ENCODE data around the gene FGFBP1.

The FGFBP1 gene

DNA sequence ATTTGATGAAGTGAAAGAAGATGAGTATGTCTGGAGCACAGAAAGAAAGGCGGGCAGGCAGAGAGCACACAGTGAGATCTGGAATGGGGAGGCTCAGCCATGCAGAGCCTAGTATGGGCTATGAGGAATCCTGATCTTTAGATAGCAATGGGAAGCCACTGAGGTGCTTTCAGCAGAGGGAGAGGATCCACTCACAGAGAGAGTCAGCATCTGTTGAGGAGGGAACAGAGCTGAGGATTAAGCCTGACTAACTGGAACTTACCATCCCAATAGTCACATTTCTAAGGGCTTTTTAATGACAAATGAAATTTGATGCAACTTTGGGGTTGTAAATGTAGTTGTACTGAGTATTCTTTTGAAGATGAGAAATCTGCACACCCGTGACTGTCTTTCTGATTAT lies 45.1 kb upstream of the FGFBP1 start:
- no peaks in the 10 kb centered on the region for H3F3A ChIP-seq (ENCODE audit: insufficient read depth)
- H3K27me3 ChIP-seq (ENCODE audit: low read length) = no peaks in the 10 kb centered on the region
- no peak overlapping the region for H3K4me2 ChIP-seq (ENCODE audit: low read depth, low read length, poor library complexity, severe bottlenecking)
- no peaks in the 10 kb centered on the region for H3K9me2 ChIP-seq (replicated peaks; ENCODE audit: insufficient read depth, low read length)
- no peaks in the 10 kb centered on the region for H3K36me3 ChIP-seq (ENCODE audit: low read length)
- no peak overlapping the region for H2AFZ ChIP-seq (ENCODE audit: low read depth, low read length, severe bottlenecking)
- no peak overlapping the region for H3K9ac ChIP-seq (ENCODE audit: low read length)
- H3K4me3 ChIP-seq (ENCODE audit: insufficient read depth, low read length, poor library complexity, severe bottlenecking) = no peak overlapping the region
- no peaks in the 10 kb centered on the region for H3K79me2 ChIP-seq (ENCODE audit: insufficient read depth, low read length)
- TF ChIP-seq, protein P1, sequence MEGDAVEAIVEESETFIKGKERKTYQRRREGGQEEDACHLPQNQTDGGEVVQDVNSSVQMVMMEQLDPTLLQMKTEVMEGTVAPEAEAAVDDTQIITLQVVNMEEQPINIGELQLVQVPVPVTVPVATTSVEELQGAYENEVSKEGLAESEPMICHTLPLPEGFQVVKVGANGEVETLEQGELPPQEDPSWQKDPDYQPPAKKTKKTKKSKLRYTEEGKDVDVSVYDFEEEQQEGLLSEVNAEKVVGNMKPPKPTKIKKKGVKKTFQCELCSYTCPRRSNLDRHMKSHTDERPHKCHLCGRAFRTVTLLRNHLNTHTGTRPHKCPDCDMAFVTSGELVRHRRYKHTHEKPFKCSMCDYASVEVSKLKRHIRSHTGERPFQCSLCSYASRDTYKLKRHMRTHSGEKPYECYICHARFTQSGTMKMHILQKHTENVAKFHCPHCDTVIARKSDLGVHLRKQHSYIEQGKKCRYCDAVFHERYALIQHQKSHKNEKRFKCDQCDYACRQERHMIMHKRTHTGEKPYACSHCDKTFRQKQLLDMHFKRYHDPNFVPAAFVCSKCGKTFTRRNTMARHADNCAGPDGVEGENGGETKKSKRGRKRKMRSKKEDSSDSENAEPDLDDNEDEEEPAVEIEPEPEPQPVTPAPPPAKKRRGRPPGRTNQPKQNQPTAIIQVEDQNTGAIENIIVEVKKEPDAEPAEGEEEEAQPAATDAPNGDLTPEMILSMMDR (IDR thresholded peaks at IDR 0.05; ENCODE audit: insufficient read depth, low read length, poor library complexity, severe bottlenecking) = no peak
- TF ChIP-seq EZH2phosphoT487 (conservative IDR thresholded peaks at IDR 0.05; ENCODE audit: low read length) = no peak
- no peak overlapping the region for H3K27ac ChIP-seq (ENCODE audit: low read depth, low read length)
- H3K9me3 ChIP-seq (ENCODE audit: insufficient read depth, low read length) = no peaks in the 10 kb centered on the region
- no peaks in the 10 kb centered on the region for H4K20me1 ChIP-seq (ENCODE audit: low read depth, low read length)

DNA sequence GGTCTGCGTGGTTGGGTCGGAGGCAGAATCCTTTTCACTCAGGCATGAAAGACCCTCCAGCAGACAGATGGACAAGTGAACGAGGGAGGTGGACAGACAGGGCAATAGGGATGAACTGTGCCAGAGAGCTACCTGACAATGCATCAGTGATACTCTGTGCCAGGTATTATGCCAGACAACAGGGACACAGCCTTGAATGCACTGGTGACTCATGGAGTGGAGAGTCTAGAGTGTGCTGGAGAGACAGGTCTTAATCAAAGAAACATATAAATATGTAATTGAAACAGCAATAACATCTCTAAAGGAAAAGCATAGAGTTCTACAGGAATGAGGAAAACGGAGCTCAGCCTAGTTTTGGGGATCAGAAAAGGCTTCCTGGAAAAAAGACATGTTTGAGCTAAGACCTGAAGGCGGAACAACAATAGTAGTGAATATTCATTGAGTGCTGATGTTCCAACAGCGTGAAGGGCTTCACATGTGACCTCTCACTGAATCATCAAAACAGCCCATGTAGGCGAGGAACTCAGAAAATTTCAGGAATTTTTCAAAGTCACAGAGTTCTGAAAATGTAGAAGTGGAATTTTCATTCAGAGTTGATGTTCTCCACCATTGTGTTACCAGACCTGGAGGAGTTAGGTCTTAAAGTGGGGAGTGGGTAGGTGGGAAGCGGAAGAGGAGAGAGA lies 44.4 kb upstream of the FGFBP1 start:
- H3K27ac ChIP-seq (ENCODE audit: low read depth, low read length) = no peak overlapping the region
- H3K79me2 ChIP-seq (ENCODE audit: insufficient read depth, low read length) = no peaks in the 10 kb centered on the region
- H4K20me1 ChIP-seq (ENCODE audit: low read depth, low read length) = no peaks in the 10 kb centered on the region
- H3K27me3 ChIP-seq (ENCODE audit: low read length) = no peaks in the 10 kb centered on the region
- H3K4me2 ChIP-seq (ENCODE audit: low read depth, low read length, poor library complexity, severe bottlenecking) = no peak overlapping the region
- H3K4me3 ChIP-seq (ENCODE audit: insufficient read depth, low read length, poor library complexity, severe bottlenecking) = no peak overlapping the region
- no peaks in the 10 kb centered on the region for H3K9me3 ChIP-seq (ENCODE audit: insufficient read depth, low read length)
- no peak overlapping the region for H2AFZ ChIP-seq (ENCODE audit: low read depth, low read length, severe bottlenecking)
- no peak overlapping the region for H3K9ac ChIP-seq (ENCODE audit: low read length)
- no peaks in the 10 kb centered on the region for H3K36me3 ChIP-seq (ENCODE audit: low read length)
- H3K9me2 ChIP-seq (replicated peaks; ENCODE audit: insufficient read depth, low read length) = no peaks in the 10 kb centered on the region
- H3F3A ChIP-seq (ENCODE audit: insufficient read depth) = no peaks in the 10 kb centered on the region
- TF ChIP-seq EZH2phosphoT487 (conservative IDR thresholded peaks at IDR 0.05; ENCODE audit: low read length) = no peak
- TF ChIP-seq, protein P1 (IDR thresholded peaks at IDR 0.05; ENCODE audit: insufficient read depth, low read length, poor library complexity, severe bottlenecking) = no peak

DNA sequence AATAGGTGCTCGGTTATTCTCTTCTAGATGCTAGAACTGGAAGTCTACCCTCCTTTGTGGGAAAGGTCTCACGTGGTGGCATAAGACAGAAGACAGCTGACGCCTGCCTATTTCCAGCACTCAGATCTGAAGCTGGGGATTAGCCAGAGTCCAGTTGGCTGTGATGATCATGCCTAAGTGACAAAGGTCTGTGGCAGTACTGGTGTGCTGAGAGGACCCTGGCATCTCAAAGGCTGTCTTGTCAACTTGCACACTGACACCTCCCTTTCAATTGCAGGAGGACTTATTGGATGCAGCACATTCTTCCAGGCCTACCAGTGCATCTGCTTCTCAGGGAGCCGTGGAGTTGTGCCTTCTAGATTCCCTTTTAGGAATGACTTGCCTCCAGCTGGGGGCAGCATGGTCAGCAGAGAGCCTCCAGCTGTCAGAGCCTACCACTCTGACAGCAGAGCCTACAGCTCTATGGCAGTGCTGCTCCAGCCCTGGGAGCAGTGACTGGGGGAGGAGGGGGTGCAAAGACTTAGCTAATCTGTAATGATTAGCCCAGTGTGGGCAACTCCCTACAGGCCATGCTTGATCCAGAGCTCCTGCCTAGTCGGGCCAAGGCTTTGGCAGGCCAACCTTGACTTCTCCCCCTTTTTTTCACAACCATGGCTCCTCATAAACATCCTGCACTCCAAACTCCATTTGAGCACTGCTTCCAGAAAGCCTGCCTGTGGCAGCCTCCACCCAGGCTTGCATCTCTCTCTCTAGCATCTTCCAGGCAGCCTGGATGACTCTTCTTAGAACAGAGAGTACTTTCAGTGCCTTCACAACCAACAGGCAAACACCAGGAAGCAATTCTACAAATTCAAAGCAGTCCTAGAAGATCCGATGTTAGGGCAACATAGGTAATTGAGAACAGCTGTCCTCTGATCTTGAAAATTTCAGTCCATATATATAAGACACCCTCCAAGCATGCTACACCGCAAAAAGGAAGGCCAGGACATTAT lies 38.2 kb upstream of the FGFBP1 start:
- no peak overlapping the region for H3K4me3 ChIP-seq (ENCODE audit: insufficient read depth, low read length, poor library complexity, severe bottlenecking)
- H3K27ac ChIP-seq (ENCODE audit: low read depth, low read length) = no peak overlapping the region
- no peak overlapping the region for H3K9ac ChIP-seq (ENCODE audit: low read length)
- no peaks in the 10 kb centered on the region for H3K27me3 ChIP-seq (ENCODE audit: low read length)
- no peaks in the 10 kb centered on the region for H3F3A ChIP-seq (ENCODE audit: insufficient read depth)
- H3K9me2 ChIP-seq (replicated peaks; ENCODE audit: insufficient read depth, low read length) = no peaks in the 10 kb centered on the region
- TF ChIP-seq, protein P1 (IDR thresholded peaks at IDR 0.05; ENCODE audit: insufficient read depth, low read length, poor library complexity, severe bottlenecking) = no peak
- TF ChIP-seq EZH2phosphoT487 (conservative IDR thresholded peaks at IDR 0.05; ENCODE audit: low read length) = no peak
- no peak overlapping the region for H2AFZ ChIP-seq (ENCODE audit: low read depth, low read length, severe bottlenecking)
- H3K79me2 ChIP-seq (ENCODE audit: insufficient read depth, low read length) = no peaks in the 10 kb centered on the region
- no peaks in the 10 kb centered on the region for H4K20me1 ChIP-seq (ENCODE audit: low read depth, low read length)
- no peaks in the 10 kb centered on the region for H3K9me3 ChIP-seq (ENCODE audit: insufficient read depth, low read length)
- H3K4me2 ChIP-seq (ENCODE audit: low read depth, low read length, poor library complexity, severe bottlenecking) = no peak overlapping the region
- H3K36me3 ChIP-seq (ENCODE audit: low read length) = no peaks in the 10 kb centered on the region
